Measurements from ENCODE around the gene GRIA4.

The GRIA4 gene

GRCh38 chr11:105911454-105911853 lies 301.6 kb downstream of the GRIA4 start:
- Histone ChIP-seq H3K27ac (ENCODE audit: low read length) (no peak overlapping the region), H3K4me3 (ENCODE audit: low read length) (no peak overlapping the region), H3K4me1 (ENCODE audit: low read length) (no peaks in the 10 kb centered on the region), H3K4me2 (ENCODE audit: low read length) (no peak overlapping the region), H3K27me3 (ENCODE audit: low read depth, low read length) (no peaks in the 10 kb centered on the region), H3K9ac (ENCODE audit: low read length) (no peak overlapping the region), H2AFZ (ENCODE audit: low read depth, low read length) (no peak overlapping the region), H3K36me3 (replicated peaks; ENCODE audit: low read depth, low read length) (no peaks in the 10 kb centered on the region), H3K79me2 (ENCODE audit: low read length) (no peaks in the 10 kb centered on the region), H3K9me3 (ENCODE audit: insufficient read depth, low read length) (no peaks in the 10 kb centered on the region), H4K20me1 (ENCODE audit: insufficient read depth, low read length) (no peaks in the 10 kb centered on the region)
- TF ChIP-seq EZH2phosphoT487 (IDR thresholded peaks at IDR 0.05; ENCODE audit: low read depth): no peak
- TF ChIP-seq CTCF (IDR thresholded peaks at IDR 0.05; ENCODE audit: low read depth, low read length): no peak

GRCh38 chr11:105912666-105913065 lies 302.8 kb downstream of the GRIA4 start:
- Histone ChIP-seq H3K4me2 (ENCODE audit: low read length) (no peak overlapping the region), H4K20me1 (ENCODE audit: insufficient read depth, low read length) (no peaks in the 10 kb centered on the region), H3K9ac (ENCODE audit: low read length) (no peak overlapping the region), H3K36me3 (replicated peaks; ENCODE audit: low read depth, low read length) (no peaks in the 10 kb centered on the region), H3K9me3 (ENCODE audit: insufficient read depth, low read length) (no peaks in the 10 kb centered on the region), H3K4me1 (ENCODE audit: low read length) (no peaks in the 10 kb centered on the region), H2AFZ (ENCODE audit: low read depth, low read length) (no peak overlapping the region), H3K4me3 (ENCODE audit: low read length) (no peak overlapping the region), H3K79me2 (ENCODE audit: low read length) (no peaks in the 10 kb centered on the region), H3K27me3 (ENCODE audit: low read depth, low read length) (no peaks in the 10 kb centered on the region), H3K27ac (ENCODE audit: low read length) (no peak overlapping the region)
- TF ChIP-seq CTCF (IDR thresholded peaks at IDR 0.05; ENCODE audit: low read depth, low read length): no peak
- TF ChIP-seq EZH2phosphoT487 (IDR thresholded peaks at IDR 0.05; ENCODE audit: low read depth): no peak

GRCh38 chr11:105915021-105915420 lies 305.1 kb downstream of the GRIA4 start:
- Histone ChIP-seq H3K4me1 (ENCODE audit: low read length) (peaks cover 7% of the 10 kb centered on the region), H3K27me3 (ENCODE audit: low read depth, low read length) (no peaks in the 10 kb centered on the region), H3K9ac (ENCODE audit: low read length) (no peak overlapping the region), H3K4me3 (ENCODE audit: low read length) (no peak overlapping the region), H4K20me1 (ENCODE audit: insufficient read depth, low read length) (no peaks in the 10 kb centered on the region), H3K79me2 (ENCODE audit: low read length) (no peaks in the 10 kb centered on the region), H3K27ac (ENCODE audit: low read length) (no peak overlapping the region), H3K36me3 (replicated peaks; ENCODE audit: low read depth, low read length) (no peaks in the 10 kb centered on the region), H2AFZ (ENCODE audit: low read depth, low read length) (no peak overlapping the region), H3K9me3 (ENCODE audit: insufficient read depth, low read length) (no peaks in the 10 kb centered on the region), H3K4me2 (ENCODE audit: low read length) (no peak overlapping the region)
- no peak for TF ChIP-seq CTCF (IDR thresholded peaks at IDR 0.05; ENCODE audit: low read depth, low read length)

GRCh38 chr11:105918039-105918438 lies 308.2 kb downstream of the GRIA4 start:
- no peak for TF ChIP-seq CTCF (IDR thresholded peaks at IDR 0.05; ENCODE audit: low read depth, low read length)
- TF ChIP-seq EZH2phosphoT487 (IDR thresholded peaks at IDR 0.05; ENCODE audit: low read depth): no peak
- H3K9ac ChIP-seq (ENCODE audit: low read length): no peak overlapping the region
- H3K9me3 ChIP-seq (ENCODE audit: insufficient read depth, low read length): no peaks in the 10 kb centered on the region
- no peaks in the 10 kb centered on the region for H3K27me3 ChIP-seq (ENCODE audit: low read depth, low read length)
- no peak overlapping the region for H3K4me3 ChIP-seq (ENCODE audit: low read length)
- no peaks in the 10 kb centered on the region for H4K20me1 ChIP-seq (ENCODE audit: insufficient read depth, low read length)
- H3K27ac ChIP-seq (ENCODE audit: low read length): no peak overlapping the region
- no peaks in the 10 kb centered on the region for H3K36me3 ChIP-seq (replicated peaks; ENCODE audit: low read depth, low read length)
- no peak overlapping the region for H3K4me2 ChIP-seq (ENCODE audit: low read length)
- H2AFZ ChIP-seq (ENCODE audit: low read depth, low read length): no peak overlapping the region
- no peaks in the 10 kb centered on the region for H3K79me2 ChIP-seq (ENCODE audit: low read length)
- peaks cover 7% of the 10 kb centered on the region for H3K4me1 ChIP-seq (ENCODE audit: low read length)
